GM18867 (cell line): ENCODE results near the gene ACIN1.

Source experiments
- ATAC-seq: cut with Tn5 transposase; IDR thresholded peaks from one replicate; pipeline ENCODE4 v1.9.1; 2021; ENCODE audit warnings: mild to moderate bottlenecking, moderate library complexity; ENCODE audit not compliant: unreplicated experiment

The ACIN1 gene

DNA sequence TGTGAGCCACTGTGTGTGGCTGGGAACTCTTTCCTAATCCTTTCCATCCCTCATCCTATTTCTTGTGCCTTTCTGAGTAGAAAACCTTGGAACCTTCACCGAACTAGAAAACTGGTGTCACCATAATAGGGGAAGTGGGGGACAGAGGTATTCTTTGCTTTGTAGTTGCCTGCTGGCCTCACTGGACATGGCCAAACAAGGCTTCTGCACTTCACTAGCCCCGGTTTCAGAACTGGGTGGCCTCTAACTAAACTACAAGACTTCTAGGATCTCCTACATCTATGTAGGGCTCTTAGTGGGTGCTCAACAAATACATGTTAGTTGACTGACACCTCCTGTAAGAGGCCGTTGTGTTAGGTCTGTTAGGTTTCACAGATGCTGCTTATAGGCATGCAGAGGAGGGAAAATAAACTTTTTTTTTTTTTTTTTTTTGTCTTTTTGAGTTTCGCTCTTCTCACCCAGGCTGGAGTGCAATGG, 10.4 kb upstream of the ACIN1 start:
- ATAC-seq: no peak

DNA sequence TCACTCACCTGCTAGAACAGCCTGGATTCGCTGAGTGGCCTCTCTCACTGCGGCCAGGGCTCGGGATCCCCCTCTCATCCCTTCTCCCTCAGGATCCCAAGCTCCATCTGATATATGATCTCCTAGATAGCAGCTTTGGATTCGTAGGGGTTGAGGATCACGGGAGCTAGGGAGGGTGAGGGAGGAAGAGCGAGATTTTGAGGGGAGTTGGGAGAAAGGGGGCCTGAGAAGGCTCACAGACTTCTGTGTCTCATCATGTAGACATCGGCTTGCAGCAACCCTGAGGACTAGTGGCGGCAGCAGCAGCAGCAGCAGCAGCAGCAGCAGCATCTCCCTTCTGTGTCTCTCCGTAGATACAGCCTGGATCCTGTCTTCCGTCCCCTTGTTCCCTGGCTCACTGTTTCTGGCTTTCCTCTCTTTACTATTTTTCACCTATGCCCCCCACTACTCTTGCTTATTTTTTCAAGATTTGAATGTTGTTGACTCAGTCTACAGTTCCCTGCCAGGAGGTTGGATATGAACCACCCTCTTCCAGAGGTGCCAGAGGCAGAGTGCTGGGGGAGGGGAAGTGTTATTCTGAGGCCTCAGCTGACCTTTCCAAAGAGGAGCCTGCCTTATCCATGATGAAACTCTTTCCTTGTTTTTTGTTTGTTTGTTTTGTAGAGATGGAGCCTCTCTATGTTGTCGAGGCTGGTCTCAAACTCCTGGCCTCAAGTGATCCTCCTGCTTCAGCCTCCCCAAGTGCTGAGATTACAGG, 9.8 kb upstream of the ACIN1 start, which contains the start of gene CIROP:
Gene CIROP (minus strand): TSS at position 399 of the 757 bp plus-strand sequence. CDS start 69 bp downstream, at position 330.
- no peak for ATAC-seq

DNA sequence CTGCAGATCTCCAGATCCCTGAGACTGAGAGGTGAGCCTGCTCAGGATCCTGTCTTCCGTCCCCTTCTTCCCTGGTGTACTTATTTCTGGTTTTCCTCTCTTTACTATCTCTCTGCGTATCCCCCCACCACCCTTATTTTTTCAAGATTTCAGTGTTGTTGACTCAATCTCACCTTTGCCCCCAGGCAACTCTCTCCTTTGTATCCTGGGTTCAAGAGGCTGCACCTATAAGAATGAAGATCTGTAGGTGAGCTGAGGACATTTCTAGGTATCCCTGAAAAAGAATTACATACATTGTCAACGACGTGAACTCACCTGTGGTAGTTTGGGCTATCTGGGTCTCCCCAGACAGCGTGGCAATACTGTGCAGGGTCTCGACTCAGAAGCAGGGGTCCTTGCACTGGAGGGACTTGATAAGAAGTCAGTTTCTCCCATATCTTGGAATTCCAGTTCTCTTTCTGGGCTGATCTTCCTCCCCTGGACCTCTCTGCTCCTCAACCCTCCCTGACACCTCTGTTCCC, 9.2 kb upstream of the ACIN1 start:
- ATAC-seq: no peak

DNA sequence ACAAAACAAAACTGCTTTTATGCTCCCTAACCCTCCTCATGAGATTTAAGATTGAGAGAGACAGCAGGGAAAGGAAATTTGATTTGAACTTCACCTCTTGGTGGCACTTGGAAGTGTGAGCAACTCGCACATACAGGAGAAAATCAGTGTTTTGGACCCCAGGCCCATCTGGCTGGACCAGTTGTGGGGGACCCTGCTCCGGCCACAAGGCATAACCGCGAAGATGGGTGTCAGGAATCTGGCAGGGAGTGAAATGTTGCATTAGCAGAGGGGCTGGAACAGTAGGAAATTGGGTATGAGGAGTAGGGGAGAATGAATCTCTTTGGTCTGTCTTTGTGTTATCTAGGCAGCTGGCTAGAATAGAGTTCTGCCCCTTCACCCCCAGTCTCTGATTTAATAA, 8.6 kb upstream of the ACIN1 start:
- no peak for ATAC-seq

DNA sequence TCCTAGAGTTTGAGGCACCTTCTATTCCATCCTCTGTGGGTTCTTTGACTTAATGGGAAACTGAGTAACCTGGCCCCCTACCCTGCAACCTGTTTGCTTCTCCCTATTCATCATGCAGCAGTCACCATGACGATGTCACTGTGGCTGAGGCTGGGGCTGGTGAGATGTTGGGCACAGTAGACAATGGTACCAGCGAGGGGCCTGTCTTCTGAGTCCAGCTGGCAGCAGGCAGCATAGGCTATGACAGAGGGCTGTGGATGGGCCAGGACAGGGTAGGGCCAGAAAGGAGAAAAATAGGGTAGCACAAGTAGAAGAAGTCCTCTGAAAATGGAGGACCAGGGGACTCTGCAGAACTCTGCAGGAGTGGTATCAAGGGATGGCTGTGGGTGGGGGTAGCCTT, 7.9 kb upstream of the ACIN1 start:
- ATAC-seq: no peak

DNA sequence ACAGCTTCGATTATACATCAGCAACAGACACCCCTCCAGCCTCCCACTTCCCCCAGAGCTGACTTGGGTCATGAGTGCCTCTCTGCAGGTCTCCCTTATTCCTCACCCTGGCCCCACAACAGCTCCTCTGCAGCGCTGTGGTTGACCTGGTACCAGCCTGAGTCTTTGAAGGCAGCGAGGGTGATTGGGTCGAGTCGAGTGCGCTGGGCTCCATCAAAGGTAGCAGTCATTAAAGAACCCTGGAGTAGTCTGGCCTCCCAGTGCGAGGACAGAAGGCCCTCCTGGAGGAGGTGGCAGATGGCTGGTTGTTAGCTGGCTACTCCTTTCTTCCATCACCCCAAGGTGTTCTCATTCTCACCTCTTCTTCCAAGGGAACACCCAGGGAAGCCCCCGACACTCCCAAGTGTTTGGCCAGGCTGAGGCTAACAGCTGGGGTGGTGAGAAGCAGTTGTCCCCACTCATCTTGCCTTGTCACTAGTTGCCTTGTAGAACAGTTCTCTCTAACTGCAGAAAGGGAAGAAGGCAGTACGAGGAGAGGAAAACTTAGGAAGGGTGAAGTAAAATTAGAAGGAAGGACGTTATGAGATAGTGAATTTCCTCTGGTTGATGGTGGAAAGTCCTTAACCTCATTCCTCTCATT, 7.2 kb upstream of the ACIN1 start:
- ATAC-seq: no peak

DNA sequence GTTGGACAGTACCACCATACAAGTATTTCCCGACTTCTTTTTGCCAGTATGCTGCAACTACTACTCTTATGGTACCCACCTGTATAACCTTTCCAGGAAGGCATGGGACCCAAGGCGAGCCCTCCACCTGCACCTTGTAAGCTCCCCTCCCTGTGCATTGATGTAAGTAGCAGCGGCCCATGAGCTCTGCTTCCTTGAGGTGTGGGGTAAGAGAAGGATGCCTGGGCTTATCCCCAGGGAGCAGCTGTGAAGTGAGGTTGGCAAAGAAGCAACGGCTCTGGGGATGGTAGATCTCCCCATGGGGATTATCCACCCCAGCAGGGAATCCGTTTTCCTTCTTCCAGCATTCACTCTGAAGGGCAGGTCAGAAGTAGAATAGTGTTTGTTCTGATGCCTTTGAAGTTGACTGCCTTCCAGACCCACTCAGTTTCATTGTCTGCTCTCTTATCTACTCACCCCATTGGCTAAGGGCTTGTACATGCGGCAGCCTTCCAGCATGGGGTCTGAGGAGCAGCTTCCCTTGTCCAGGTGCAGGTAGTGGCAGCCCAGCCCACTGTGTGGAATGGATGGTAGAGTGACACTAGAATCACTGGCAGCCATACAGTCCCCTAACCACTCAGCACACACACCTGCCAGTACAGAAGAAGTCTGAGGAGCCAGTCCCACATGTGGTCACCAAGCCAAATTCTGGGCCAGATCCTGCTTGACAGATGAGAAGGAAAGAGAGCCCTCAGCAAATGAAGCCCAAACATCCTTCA, 6.5 kb upstream of the ACIN1 start:
- ATAC-seq: no peak

DNA sequence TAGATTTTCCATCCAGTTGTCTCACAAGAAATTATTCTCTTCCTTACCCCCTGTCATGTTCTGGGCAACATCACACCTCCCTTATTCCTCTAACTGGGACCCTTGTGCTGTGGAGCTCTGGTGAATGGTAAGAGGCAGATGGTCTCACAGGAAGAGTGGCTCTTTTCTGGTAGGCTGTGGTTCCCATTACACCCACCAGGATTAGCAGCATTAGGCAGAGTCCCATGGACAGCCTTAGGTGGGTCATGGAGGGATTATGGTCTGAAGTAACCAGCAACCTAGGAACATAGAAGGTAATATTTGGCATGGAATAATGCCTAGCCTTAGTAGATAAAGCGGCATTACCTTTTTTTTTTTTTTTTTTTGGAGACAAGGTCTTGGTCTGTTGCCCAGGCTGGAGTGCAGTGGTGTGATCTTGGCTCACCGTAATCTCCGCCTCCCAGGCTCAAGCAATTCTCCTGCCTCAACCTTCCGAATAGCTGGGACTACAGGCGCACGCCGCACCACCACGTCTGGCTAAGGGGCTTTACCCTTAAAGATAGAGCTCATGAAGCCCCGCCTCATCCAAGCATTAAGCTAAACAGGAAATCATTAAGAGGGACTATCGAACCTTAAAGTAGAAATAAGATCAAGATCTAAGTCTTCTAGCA, 4.4 kb upstream of the ACIN1 start:
- ATAC-seq: no peak

DNA sequence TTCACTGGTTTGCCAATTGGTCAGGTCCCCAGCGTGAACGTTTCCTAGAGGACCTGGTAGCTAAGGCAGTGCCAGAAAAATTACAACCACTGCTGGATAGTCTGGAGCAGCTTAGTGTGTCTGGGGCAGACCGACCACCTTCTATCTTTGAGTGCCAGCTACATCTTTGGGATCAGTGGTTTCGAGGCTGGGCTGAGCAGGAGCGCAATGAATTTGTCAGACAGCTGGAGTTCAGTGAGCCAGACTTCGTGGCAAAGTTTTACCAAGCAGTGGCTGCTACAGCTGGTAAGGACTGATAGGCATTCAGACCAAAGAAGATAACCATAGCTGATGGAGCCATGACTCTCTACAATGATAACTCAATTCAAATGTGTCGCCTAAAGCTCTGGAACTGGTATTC, 2.9 kb upstream of the ACIN1 start:
- no peak for ATAC-seq

DNA sequence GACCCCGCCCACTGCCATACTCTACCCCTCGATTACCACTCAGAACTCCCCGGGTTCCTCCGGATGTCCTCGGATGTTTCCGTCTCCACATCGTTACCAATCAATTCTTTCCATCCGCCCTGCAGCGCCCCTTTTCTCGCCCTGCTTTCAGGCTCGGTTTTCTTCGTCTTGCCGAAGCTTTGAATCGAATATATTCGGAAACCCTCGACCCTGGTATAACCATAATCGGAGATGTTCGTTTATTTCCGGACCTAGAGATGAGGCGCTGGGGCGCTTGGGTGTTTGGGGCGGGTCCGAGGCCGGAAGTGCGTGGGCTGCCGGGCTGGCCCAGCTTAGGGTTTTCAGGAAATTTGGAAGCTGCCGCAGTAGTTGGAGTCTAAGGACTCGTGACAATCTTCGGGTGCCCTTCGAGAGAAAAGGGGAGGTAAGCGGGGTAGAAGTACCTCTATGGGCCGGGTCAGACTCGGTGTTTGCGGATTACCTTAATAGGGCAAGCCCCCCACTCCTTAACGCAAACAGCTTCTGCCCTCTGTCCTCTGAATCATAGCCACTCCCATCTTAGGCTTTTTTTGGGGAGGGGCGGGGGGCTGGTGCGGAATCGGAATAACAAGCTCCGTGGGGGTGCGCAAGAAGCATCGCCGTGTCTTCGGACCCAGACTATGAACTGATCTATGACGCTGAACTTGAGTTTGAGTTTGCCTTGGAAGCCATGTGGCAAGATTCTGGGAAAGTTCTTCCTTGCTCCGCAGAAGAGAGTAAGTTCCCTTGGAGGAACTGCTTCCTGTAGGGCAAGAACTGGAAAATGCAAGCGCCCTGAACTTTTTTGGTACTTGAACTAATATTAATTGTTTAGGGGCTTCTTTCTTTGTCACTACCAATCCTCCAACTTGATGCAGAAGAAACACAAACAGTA, 516 bp upstream of the ACIN1 start, which contains the start of gene C14orf119:
Gene C14orf119 (plus strand): TSS at position 310 of the 913 bp plus-strand sequence. CDS start 2,154 bp downstream, outside the sequence.
- peak; percentile 90 for ATAC-seq

DNA sequence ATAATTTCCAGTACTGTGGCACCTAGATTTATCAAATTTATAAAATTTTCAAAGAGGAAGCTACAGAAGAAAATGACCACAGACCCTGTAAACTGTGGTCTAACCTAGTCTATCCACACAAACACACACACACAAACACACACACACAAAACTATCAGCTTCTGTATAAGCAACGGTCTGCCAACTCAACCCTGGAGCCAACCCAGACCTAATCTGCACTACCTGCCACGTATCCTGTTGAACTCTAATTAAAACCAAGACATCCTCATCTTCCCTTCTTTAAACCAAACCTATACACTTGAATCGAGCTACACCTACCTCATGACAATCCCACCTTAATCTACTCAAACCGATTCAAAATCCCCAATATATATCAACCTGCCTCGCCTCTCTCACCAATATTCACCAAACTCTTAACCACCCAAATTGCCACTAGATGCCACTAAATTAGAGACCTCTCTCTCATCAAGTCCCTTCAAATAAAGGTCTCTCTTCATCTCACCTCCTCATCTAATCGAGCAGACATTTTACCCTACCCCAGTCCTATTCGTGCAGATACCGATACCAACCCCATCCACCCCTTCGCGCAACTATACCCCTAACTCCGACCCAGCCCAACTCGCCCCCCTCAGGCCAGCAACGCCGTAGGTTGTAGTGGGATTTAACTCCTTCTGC, 808 bp downstream of the ACIN1 start:
- ATAC-seq: no peak

DNA sequence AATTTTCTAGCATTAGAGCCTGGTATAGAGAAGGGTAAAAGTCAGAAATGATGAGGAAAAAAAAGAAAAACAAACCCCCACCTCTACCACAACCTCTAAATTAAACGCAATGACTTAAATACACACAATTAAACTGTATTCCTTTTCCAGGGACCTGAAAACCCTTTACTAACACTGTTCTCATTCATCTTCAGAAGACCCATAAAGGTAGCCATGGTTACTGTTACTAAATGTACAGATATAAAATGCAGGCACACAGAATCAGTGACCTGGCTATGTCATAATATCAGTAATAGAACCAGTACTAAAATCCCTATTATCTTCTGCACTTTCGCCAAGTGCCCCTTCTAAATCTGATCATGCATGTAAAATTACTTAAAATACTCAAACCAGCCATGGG, 1.4 kb downstream of the ACIN1 start:
- ATAC-seq: no peak

DNA sequence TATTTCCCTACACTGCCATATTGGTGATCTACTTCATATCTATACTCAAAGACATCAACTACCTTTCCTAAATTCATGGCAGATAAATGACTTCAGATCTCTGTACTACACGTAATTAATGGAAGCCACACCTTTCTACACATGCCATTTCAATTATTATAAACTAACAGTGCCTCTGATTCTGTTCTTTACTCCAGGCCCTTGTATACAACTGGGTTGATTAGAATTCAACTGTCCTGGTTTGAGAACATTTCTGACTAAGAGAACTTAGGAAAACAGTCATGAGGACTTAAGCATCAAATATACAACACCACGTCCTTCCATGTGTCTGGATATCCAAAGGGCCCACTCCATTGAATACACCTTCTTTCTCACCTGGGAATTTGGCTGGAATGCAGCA, 1.8 kb downstream of the ACIN1 start:
- no peak for ATAC-seq

DNA sequence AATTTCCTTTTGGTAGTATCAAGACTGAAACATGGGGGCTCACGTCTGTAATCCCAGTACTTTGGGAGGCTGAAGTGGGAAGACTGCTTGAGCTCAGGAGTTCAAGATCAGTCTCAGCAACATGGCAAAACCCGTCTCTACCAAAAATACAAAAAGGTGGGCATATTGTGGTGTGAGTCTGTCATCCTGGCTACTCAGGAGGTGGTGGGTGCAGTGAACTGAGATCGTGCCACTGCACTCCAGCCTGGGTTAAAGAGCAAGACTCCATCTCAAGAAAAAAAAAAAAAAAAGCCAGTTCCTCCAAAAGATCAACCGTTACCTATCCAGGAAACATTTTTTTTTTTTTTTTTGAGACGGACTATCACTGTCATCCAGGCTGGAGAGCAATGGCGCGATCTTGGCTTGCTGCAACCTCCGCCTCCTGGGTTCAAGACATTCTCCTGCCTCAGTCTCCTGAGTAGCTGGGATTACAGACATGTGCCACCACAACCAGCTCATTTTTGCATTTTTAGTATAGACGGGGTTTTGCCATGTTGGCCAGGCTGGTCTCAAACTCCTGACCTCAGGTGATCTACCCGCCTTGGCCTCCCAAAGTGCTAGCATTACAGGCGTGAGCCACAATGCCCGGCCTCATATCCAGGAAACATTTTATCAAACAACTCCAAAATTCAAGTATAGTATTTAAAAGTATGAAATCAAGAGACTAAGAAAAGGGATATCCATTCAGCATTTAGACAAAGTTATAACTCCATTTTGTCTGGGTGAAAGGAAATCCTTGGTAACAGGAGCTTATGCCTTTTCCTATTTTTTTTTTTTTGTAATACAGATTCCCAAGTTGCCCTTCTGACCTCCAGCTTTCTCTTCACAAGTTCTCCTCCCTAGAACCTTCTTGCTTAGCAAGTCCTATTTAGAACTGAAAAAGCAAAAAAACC, 3.4 kb downstream of the ACIN1 start:
- ATAC-seq: no peak

DNA sequence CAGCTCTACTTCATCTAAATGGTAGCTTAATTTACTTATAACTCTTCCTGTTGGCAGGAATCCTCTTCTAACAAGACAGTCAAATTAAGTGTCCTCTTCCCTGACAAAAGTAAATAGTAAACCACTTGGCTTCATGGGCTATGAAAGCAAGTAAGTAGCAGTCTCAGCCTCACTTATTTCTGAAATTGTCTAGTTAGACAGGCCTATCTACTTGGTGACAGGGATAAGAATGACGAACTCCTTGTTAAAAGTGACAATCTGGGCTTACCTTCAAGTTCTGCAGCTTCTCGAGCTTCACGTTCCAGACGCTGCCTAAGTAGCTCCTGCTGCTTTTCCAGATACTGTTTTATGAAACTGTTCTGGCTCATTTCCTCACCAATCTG, 4.7 kb downstream of the ACIN1 start:
- ATAC-seq: no peak

DNA sequence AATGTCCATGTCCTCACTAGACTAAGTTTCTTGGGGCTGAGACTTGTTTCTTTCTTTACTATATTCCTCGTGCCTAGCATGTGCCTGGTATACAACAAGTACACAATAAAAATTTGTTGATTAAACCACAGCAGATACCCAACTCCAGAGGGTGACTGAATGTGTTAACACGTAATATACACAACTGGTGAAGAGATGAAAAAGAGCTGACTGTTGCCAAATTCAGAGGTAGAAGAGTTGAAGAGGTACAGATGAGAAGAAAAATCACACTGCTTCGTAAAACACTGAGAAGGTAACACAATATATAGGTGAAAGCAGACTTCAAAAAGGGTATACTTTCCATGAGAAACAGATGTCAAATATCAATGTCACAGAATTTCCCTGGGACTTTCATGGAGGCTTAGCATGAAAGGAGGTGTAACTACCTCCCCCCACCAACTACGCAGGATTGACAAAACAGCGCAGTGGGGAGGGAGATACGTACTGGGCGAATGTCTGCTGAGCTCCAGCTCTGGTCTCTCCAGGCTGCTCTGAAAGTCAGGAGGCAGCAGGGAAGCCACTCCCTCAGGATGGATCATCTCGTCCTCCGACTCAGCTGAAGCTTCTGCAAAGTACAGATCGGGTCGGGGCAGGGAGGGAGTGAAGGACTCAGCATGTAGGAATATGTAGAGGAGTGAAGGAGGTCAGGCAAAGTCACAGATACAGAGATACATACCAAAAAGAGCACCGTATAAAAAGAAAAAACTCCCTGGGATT, 5.3 kb downstream of the ACIN1 start:
- no peak for ATAC-seq

DNA sequence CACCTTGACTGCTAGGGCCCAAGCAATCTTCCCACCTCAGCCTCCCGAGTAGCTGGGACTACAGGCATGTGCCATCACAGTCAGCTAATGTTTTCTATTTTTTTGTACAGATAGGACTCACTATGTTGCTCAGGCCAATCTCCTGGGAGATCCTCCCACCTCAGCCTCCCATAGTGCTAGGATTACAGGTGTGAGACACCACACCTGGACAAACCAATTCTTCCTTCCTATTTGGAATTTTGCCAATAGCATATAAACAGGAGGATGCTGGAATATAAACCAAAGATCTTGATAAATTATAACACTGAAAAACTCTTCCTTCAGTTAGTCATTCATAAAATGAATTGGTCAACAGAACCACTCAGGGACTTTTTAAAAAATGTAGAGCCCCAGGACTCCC, 8.4 kb downstream of the ACIN1 start:
- ATAC-seq: no peak
